ENCODE results near the gene UPF3A.

Gene UPF3A

GRCh38 chr13:114256547-114256946 is 24.9 kb upstream of the UPF3A start:
- no peak overlapping the region for H3K4me3 ChIP-seq (ENCODE audit: low read depth, low read length)
- DNase-seq (ENCODE audit: low read depth, low spot score): no peak
- in situ Hi-C loops (cut with HindIII; ENCODE audit: low sequenced_read_pairs): no loop called here
- TF ChIP-seq, protein P1, sequence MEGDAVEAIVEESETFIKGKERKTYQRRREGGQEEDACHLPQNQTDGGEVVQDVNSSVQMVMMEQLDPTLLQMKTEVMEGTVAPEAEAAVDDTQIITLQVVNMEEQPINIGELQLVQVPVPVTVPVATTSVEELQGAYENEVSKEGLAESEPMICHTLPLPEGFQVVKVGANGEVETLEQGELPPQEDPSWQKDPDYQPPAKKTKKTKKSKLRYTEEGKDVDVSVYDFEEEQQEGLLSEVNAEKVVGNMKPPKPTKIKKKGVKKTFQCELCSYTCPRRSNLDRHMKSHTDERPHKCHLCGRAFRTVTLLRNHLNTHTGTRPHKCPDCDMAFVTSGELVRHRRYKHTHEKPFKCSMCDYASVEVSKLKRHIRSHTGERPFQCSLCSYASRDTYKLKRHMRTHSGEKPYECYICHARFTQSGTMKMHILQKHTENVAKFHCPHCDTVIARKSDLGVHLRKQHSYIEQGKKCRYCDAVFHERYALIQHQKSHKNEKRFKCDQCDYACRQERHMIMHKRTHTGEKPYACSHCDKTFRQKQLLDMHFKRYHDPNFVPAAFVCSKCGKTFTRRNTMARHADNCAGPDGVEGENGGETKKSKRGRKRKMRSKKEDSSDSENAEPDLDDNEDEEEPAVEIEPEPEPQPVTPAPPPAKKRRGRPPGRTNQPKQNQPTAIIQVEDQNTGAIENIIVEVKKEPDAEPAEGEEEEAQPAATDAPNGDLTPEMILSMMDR (IDR thresholded peaks at IDR 0.05; ENCODE audit: low read depth, low read length): no peak

DNA sequence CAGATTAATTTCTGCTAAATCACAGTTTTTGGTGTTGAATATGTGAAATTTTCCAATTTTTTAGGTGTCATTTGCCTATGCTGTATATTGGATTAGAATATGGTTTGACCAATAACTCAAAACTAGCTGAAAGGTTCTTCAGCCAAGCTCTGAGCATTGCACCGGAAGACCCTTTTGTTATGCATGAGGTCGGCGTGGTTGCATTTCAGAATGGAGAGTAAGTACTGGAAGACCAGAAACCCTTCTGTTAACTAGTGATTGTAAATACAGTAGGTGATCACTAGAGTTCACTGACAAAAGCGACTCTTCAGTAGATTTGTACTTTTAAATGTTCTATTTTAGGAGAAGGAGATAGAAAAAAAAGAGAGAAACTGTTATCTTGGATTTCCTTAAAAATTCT is 24.4 kb upstream of the UPF3A start:
- DNase-seq (ENCODE audit: low read depth, low spot score): no peak
- TF ChIP-seq, protein P1 (IDR thresholded peaks at IDR 0.05; ENCODE audit: low read depth, low read length): no peak
- in situ Hi-C loops (cut with HindIII; ENCODE audit: low sequenced_read_pairs): no loop called here
- H3K4me3 ChIP-seq (ENCODE audit: low read depth, low read length): no peak overlapping the region

DNA sequence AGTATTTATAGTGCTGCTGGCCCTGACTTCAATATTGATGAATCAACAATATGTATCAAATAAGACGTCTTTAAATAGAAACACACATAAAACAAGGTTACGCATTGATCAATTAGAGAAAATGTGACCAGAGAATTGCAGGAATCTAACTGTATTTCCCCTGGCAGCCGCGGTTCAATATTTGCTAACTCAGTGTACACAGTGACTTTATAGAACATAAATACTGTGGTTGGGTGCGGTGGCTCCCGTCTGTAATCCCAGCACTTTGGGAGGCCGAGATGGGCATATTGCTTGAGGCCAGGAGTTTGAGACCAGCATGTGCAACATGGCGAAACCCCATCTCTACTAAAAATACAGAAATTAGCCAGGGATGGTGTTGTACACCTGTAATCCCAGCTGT is 22.8 kb upstream of the UPF3A start:
- in situ Hi-C loops (cut with HindIII; ENCODE audit: low sequenced_read_pairs): no loop called here
- no peak for DNase-seq (ENCODE audit: low read depth, low spot score)
- H3K4me3 ChIP-seq (ENCODE audit: low read depth, low read length): no peak overlapping the region
- TF ChIP-seq, protein P1 (IDR thresholded peaks at IDR 0.05; ENCODE audit: low read depth, low read length): no peak

GRCh38 chr13:114259374-114259773 is 22.0 kb upstream of the UPF3A start:
- no peak for DNase-seq (ENCODE audit: low read depth, low spot score)
- in situ Hi-C loops (cut with HindIII; ENCODE audit: low sequenced_read_pairs): no loop called here
- TF ChIP-seq, protein P1 (IDR thresholded peaks at IDR 0.05; ENCODE audit: low read depth, low read length): no peak
- H3K4me3 ChIP-seq (ENCODE audit: low read depth, low read length): no peak overlapping the region

DNA sequence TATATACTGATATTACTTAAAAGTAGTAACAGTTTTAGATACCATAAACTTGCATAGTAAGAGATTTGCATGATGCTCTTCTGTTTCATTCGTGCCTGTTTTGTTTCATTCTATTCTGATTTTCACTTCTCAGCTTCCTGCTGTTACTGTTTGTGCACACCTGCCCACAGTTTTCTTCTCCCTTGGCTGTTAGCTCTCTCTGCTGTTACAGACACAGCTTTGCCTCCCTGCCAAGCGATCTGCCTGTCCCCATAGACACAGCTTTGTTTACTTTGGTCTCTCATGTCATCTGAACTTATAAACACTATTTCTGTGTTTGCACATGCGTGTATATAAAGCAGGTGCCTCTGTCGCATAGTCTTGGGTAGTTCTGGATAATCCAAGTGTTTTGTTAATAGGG is 21.4 kb upstream of the UPF3A start:
- no peak for DNase-seq (ENCODE audit: low read depth, low spot score)
- TF ChIP-seq, protein P1 (IDR thresholded peaks at IDR 0.05; ENCODE audit: low read depth, low read length): no peak
- H3K4me3 ChIP-seq (ENCODE audit: low read depth, low read length): no peak overlapping the region
- in situ Hi-C loops (cut with HindIII; ENCODE audit: low sequenced_read_pairs): no loop called here

- TF ChIP-seq, protein P1 (IDR thresholded peaks at IDR 0.05; ENCODE audit: low read depth, low read length): no peak
Observed at GRCh38 chr13:114260814-114261213, 20.6 kb upstream of the UPF3A start.

More at GRCh38 chr13:114260814-114261213, 20.6 kb upstream of the UPF3A start:
- no peak overlapping the region for H3K4me3 ChIP-seq (ENCODE audit: low read depth, low read length)
- DNase-seq (ENCODE audit: low read depth, low spot score): no peak
- in situ Hi-C loops (cut with HindIII; ENCODE audit: low sequenced_read_pairs): no loop called here
